Measurements from ENCODE around the gene FREM1. TPM values are rescaled to one million over a fixed set of nuclear protein-coding genes. Genes with fewer than 3 reads are reported as not detected.

Gene FREM1
- total and polyA plus RNA-seq, 2 experiments from 2014 or later: 0.78 to 3.1 TPM

GRCh38 chr9:14911046-14911445 is 818 bp upstream of the FREM1 start (continued):
- TF ChIP-seq ZNF462 (CRISPR knock-in tag; IDR thresholded peaks at IDR 0.05) (no peak), EZH2 (IDR thresholded peaks at IDR 0.05; ENCODE audit: low read depth, unreplicated experiment) (no peak), JUNB (IDR thresholded peaks at IDR 0.05; ENCODE audit: unreplicated experiment) (no peak), STAT1 (IDR thresholded peaks at IDR 0.05; ENCODE audit: unreplicated experiment) (no peak), EZH2phosphoT487 (IDR thresholded peaks at IDR 0.05; ENCODE audit: unreplicated experiment) (no peak), ZNF114 (CRISPR knock-in tag; IDR thresholded peaks at IDR 0.05) (no peak), CTCF (conservative IDR thresholded peaks at IDR 0.05; ENCODE audit: low read depth in 2 of 2) (no peak)

- ATAC-seq (no peak), DNase-seq (ENCODE audit: low spot score) (no peak)
- H3K4me1 Mint-ChIP-seq: peaks cover 27% of the 10 kb centered on the region
- H3K36me3 Mint-ChIP-seq (ENCODE audit: low read depth): no peaks in the 10 kb centered on the region; the same call in 2 of the 3 replicates
- H3K4me2 ChIP-seq: peak overlapping the region; percentile 71
- H3K9me3 Mint-ChIP-seq: no peaks in the 10 kb centered on the region
- peaks cover 4% of the 10 kb centered on the region; the same call in 1 of the 2 replicates for H3F3A ChIP-seq (replicated peaks; ENCODE audit: low read depth)
- peak overlapping the region; percentile 74; the same call in 1 of the 2 replicates for H3K27ac ChIP-seq (ENCODE audit: low read depth)
- no peak for TF ChIP-seq EZH2 (IDR thresholded peaks at IDR 0.05; ENCODE audit: low read depth, unreplicated experiment)
- H3K27me3 Mint-ChIP-seq (ENCODE audit: insufficient read depth, low read depth, poor library complexity): peaks cover 3% of the 10 kb centered on the region
- H3K27me3 ChIP-seq (ENCODE audit: insufficient read depth): no peaks in the 10 kb centered on the region
- H3K9me2 ChIP-seq (ENCODE audit: insufficient read depth): no peaks in the 10 kb centered on the region
- H3K4me1 ChIP-seq (ENCODE audit: insufficient read depth): peaks cover 49% of the 10 kb centered on the region
- no peaks in the 10 kb centered on the region for H4K20me1 ChIP-seq (replicated peaks; ENCODE audit: insufficient read depth)
- peak overlapping the region; percentile 92; the same call in 1 of the 2 replicates for H2AFZ ChIP-seq
- no peak overlapping the region for H3K27ac Mint-ChIP-seq
- H3K4me3 ChIP-seq: peak overlapping the region; percentile 49
- no peaks in the 10 kb centered on the region for H3K79me2 ChIP-seq (replicated peaks; ENCODE audit: insufficient read depth)
- H3K36me3 ChIP-seq (ENCODE audit: insufficient read depth): no peaks in the 10 kb centered on the region
- H3K4me3 Mint-ChIP-seq: no peak overlapping the region
Observed at GRCh38 chr9:14909601-14909960, 647 bp downstream of the FREM1 start.
